NCI-H1092 treated with DMSO at 0.1 percent for 48 hours (cell line): ENCODE measurements around the gene PCDHGC5.

Source experiments
- DNase-seq: peaks from one replicate; lab custom pipeline; 2025; lab: John Stamatoyannopoulos, UW

The PCDHGC5 gene

GRCh38 chr5:141529873-141530272, 41.0 kb downstream of the PCDHGC5 start:
- no peak for DNase-seq

- DNase-seq = no peak
These were observed 43.8 kb downstream of the PCDHGC5 start for GRCh38 chr5:141532726-141533125.

GRCh38 chr5:141533897-141534296, 45.0 kb downstream of the PCDHGC5 start:
- no peak for DNase-seq

DNA sequence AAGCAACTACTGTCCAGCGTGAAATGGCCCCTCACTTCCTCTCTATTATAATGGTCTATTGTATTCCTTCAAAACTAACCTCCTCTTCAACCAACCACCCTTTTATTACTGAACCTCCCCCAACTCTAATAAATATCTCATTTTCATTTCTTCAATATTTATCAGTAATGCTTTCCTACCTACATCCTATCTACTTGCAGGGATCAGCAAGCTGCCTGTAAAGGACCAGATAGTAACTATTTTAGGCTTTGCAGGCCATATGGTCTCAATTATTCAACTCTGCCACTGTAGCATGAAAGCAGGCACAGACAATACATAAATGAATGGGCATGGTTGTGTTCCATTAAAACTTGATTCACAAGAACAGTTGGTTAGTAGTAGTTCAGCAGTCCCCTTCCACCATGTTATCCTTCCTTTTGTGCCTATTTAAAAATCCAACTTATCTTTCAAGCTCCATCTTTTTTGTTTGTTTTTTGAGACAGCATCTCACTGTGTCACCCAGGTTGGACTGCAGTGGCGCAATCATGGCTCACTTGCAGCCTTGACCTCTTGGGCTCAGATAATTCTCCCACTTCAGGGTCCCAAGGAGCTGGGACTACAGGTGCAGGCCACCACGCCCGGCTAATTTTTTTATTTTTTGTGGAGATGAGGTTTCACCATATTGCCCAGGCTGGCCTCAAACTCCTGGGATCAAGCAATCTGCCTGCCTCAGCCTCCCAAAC, 45.8 kb downstream of the PCDHGC5 start:
- DNase-seq = no peak
